ENCODE results near the gene IL9.

GRCh38 chr5:135890296-135890695 is 5.3 kb downstream of the IL9 start:
- no peak for TF ChIP-seq REST (IDR thresholded peaks at IDR 0.05; ENCODE audit: low read depth, low read length)
- no peak for TF ChIP-seq EP300 (IDR thresholded peaks at IDR 0.05; ENCODE audit: borderline replicate concordance in 1 of 2, control insufficient read depth in 1 of 2, low read depth in 2 of 2, low read length in 2 of 2)
- TF ChIP-seq CTCF (IDR thresholded peaks at IDR 0.05 in 2 of 3, conservative IDR thresholded peaks at IDR 0.05 in 1 of 3; ENCODE audit: control insufficient read depth in 2 of 3, extremely low read depth in 1 of 3, insufficient read depth in 1 of 3, low read depth in 3 of 3, low read length in 3 of 3): no peak
- no peak for TF ChIP-seq ZNF384 (IDR thresholded peaks at IDR 0.05; ENCODE audit: borderline replicate concordance, low read depth, low read length)
- TF ChIP-seq SP1 (IDR thresholded peaks at IDR 0.05; ENCODE audit: low read depth, low read length): no peak
- no peak for TF ChIP-seq POLR2AphosphoS5 (IDR thresholded peaks at IDR 0.05; ENCODE audit: low read length)
- TF ChIP-seq CEBPB (IDR thresholded peaks at IDR 0.05; ENCODE audit: borderline replicate concordance in 1 of 2, low read depth in 2 of 2, low read length in 2 of 2): no peak
